ENCODE data around the gene CSF2.
"Not testable (repeated sequence)": the region's sequence is repeated elsewhere in the genome, so short reads cannot be mapped to it uniquely, and the experiment has no call there.

CSF2 gene

DNA sequence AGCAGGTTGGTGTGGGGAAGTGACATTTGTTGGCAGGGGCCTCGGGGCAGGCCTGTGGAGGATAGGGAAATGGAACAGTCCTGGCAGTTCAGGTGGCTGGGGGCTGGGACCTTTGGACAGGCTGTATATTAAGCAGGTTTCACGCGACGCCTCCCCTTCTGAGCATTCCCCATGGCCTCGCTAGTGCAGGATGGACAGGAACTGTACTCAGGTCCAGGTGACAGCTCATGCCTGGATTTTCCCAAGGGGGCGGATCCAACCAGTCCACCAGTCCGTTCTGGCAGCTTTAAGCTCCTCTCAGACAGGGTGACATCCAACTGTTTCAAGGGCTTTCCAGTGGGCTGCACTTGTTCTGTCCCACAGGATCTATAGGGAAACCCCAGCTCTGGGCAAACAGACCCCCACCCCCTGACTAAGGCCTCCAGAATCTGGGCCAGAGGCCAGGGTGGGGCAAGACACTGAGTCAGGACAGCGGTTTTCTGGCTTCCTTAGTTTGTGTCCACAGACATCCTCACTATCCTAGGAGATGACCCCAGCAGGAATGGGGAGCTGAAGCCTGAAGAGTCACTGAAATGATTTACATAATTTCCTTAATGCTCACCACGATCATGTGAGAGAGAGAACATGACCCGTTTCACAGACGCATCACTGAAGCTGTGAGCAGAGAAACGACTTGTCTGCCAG lies 20.9 kb downstream of the CSF2 start:
- no peak for DNase-seq

DNA sequence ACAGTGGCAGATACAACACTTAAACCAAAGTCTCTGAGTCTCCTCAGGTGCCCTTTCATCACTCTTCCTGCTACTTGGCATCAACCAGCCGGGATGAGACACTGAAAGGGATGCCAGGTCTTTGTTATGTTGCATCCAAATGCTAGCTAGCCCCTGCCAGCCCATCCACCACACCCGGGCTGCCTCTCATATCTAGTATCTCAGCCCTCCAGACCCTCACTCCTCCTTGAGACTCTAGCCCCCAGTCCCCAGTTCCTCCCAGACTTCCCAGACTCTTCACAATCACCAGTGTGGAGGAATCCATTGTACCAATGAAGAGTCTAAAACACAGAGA lies 21.5 kb downstream of the CSF2 start:
- no peak for DNase-seq

DNA sequence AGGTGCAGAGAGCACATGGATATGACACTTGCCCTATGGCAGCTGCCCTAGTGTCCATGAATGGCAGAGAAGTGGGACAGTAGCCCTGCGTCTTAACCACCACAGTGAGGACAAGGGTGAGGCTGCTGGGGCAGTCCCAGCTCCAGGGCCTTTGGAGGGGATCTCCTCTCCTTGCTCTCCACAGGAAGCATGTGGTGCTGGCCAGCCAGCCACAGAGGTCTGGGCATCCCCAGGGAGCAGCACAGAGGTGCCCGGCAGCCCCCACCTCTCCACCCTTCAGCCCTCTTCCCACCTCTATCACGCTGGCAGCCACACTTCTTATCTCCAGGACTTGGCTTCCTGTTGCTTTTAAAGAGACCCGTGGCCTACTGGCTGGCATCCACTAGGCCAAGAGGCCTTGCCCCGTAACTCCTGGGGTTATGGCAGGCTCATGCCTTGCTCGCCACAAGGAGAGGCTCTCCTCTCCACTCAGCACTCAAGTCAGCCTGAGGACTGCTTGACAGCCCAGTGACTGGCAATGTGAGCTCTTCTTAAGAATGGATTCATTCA lies 21.9 kb downstream of the CSF2 start:
- no peak for DNase-seq

DNA sequence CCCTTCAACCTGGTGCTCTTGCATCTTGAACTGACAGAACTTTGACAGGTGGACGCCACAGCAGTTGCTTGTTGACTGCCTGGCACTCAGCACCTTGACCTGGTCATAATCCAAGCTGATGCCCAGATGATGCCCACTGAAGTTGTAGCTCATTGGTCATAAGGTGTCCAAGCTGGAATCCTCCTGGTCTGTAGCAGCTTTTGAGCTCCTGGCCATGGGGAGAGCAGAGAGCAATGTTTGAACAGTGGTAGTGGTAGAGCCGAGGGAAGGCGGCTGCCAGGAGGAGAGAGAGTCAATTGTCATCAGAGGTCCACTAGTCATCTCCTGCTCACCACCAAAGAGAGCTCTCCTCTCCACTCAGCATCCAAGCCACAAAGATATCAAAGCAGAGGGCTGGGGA lies 23.3 kb downstream of the CSF2 start:
- DNase-seq: no peak

DNA sequence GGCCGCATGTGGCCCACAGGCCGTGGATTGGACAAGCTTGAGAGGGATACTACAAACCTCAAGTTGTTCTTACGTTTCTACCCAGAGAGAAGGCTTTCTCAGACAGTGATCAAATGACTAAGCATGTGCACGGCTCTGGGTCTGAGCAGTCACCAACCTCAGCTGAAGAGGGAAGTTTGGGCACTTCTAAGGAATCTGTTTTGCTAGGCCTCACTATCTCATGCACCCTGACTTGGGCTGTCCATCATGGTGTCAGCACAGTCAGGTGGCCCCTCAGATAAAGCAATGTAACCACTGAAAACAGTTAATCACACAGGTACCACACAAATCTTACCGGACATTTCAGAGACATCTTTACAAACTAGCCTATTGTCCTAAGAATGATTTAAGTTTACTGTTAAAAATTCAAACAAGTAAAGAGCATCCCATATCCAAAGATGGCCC lies 24.6 kb downstream of the CSF2 start:
- no peak for DNase-seq

DNA sequence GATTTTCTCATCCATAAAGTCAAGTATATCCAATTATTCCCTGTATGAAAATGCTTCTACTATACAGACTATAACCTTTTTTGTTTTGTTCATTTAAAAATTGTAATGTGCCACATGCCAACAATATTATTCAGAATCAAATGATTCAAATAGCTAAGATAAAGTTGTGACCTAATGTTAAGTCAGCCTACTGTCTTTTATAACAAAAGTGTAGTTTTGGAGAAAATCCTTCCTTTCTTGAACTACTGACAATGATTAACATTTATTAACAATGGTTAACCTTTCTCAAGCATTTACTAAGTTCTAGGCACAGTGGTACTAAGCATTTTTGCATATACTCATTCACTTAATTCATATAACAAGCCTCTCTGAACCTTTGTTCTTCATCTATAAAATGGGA lies 25.0 kb downstream of the CSF2 start:
- no peak for DNase-seq

DNA sequence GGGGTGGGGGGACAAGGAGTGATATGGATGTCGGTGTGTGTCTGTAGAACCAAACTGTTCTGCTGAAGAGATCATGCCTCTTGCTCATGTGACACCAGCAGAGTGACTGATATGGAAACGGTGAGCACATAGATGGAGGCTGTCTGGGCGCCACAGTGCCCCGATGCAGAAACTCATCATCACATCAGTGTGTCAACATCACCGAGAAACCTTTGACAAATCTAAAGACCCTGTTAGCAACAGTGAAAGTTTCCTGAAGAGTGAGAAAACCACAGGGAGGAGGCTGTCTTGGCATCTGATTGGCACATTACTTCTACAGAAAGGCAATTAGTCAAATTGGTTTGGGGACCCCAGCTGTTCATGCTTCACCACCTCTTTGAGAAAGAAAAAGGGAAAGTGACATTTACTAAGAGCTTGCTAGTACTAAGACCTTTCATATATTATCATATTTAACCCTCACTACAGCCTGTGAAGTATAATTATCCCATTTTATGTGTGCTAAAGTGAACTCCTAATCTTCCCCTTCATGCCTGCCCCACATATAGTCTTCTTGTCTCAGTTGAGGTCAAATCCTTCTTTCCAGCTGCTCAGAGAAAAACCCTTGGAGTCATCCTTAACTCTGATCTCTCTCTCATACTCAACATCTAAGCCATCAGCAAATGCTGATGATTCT lies 25.6 kb downstream of the CSF2 start:
- DNase-seq: no peak

DNA sequence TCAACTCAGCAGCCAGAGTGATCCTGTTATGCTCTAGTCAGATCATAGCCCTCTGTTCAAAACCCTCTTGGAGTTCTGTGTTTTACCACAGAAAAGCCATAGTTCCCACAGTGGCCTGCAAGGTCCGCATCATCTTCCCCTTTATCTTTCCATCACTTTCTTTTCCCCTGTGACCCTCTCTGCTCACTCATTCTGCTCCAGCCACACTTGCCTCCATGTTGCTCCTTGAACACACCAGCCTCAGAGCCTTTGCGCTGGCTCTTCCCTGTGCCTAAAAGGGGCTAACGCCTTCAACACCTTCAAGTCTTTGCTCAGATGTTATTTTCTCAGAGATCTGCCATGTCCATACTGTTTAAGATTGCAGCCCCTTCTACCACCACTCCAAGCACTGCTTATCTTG lies 26.3 kb downstream of the CSF2 start:
- no peak for DNase-seq

DNA sequence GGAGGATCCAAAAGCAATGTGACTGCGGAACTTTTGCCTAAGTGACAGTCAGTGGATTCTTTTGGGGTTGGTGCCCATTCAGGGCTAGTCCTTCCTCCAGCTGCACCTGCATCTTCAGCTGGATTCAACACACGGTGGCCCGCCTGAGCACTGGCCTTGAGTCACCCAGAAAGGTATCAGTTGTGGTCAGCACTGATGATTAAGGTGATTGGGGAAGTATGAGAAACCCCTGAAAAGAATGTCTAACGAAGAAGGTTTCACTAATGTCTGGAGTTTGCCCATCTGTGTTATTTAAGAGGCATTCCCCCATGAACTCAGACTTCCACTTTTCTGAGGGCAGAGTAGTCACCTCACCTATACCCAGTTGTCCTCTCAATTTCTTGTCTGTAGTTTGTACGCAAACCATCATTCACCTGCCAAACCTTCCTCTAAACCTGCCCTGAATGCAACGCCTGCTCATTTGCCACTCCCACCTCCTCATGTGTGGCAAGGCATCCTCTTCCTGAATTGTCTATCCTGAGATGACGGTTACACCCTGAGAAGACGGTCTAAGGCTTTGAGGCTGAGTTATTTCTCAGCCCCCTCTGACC lies 27.2 kb downstream of the CSF2 start:
- no peak for DNase-seq

DNA sequence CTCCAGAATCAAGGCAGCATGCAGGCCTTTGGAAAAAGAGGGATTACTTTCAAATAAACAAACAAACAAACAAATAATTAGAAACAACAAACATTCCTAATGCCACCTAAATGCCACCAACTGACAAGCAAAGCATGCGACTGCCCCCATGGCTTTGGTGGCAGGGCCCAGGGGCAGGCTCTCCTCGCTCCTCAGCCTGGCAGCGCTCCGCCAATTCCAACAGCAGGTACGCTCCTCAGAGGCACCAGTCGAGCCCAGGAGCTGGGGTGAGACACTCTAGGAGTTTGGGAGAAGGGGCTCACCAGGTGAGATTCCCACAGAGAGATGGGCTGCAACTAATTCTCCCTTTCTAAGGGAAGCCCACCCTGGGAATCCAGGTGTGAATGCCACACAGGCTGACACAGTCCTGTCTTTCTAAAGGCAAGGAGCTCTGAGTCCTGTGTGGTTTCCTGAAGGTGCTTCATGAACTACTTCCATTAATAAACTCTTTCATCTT lies 27.8 kb downstream of the CSF2 start:
- DNase-seq: no peak

DNA sequence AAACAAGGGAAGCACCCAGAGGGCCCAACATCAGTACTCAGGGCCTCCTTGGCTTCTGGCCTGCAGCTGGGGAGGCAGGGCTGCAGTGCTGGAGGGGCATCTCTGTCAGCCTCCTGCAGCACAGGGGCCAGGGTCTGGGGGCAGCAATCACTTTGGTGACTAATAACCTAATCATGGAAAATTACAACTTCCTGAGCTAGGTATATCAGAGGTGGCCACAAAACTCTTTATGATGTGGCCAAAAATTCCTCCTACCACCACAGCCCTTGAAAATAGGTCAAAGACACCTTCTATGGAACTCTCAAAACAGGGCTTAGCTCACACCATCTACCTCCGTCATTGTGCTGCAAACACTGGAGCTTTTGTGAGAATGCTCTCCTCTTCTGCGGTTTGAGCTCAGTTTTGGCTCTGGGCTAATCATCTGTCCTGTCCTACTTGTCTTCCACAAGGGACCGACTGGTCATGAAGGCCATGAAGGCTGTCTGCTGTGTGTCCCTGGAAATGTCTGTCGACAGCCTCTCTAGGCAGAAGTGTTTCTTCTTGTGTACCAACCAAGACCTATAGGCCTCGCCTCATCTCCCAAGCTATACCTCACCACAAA lies 28.6 kb downstream of the CSF2 start:
- DNase-seq: no peak

DNA sequence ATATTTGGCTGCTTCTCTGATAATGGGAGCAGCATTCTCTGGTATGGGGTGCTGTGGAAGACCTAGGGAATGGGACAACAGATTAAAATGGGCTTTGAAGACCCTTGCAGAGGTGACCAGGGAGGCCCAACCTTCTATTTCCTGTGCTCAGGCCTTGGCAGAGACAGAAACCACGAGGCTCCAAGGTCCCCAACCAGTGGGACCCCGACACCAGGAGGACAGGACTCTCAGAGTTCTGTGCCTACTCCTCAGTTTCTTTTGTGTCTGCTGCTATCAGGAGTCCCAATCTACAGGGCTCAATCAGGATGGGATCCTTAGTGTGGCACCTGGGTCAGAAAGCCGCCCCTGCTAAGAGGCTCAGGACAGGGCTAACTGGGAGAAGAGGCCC lies 29.3 kb downstream of the CSF2 start:
- no peak for DNase-seq

DNA sequence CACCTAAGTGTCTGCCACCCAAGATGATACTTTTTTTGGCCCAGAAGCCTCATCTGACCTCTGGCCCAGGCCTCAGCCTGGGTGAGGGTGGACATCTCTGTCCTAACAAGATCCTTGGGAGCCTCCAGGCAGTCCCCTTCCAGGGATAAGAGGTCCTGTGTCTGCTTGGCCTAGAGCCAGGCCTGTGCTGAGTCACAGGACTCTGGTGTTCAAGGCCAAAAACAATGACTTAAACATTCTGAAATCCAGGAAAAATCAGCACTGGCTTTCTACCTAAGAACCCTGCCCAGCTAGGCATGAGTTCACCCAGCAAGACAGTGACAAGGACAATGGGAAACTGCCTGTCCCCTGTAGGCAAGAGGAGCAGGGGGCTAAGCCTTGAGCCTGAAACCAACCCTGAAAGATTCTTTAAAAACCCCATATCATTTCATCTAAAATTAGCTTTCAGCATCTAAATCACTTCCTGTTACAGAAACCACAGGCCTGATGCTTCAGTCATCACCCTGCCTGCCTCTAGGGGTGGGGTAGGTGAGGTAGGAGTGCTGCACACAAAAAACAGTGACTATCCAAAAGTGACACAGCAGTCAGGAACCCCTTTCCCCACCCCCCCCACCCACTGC lies 29.9 kb downstream of the CSF2 start:
- DNase-seq: peak; percentile 59

DNA sequence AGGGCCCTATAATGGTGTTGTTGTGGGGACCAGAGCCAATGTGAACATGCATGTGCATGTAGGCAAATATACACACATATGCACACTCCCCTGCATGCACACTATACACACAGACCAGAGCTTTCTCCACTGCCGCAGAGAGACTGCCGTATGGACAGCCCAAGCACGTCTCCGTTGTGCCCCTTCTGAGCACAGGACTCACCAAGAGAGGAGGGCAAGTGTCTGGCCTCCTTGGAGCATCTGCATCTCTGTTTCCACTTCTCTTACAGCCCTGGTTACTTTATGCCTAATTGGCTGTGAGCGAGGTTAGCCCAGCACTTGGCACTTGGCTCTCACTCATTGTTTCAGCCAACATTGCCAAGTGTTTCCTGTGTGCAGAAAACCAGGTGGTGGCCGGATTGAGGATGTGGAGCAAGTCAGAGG lies 30.4 kb downstream of the CSF2 start:
- DNase-seq: no peak

DNA sequence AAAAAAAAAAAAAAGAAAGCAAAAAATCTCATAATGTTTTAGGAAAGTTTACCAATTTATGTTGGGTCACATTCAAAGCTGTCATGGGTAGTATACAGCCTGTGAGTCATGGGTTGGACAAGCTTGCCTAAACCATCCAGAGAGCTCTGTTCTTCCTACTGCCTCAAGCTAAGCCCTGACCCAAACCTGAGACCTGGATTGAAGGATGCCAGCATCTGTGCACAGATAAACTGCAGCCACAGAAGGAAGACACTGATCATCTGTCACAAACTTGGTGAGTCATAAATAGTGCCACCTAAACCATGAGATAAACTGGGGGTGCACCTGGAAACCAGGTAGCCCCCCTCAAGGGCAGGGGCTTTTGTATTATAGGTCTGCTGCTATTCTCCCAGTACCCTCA lies 31.0 kb downstream of the CSF2 start:
- no peak for DNase-seq

DNA sequence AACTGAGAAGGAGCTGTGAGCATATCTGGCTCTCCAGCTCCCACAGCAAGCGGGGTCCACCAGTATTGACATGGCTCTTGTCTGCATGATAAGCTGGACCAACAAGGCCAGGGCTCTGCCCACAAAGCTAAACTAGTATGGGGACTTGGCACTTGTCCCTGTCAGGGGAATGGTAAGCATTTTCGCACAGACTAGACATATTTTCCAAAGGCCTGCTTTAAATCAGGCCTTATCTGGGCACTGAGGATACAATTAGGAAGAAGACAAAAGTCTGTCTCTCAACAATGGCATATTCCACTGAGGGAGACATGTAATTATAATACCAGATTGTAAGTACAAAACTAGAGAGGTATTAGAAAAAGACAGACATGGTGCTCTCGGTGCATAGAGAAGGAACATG lies 32.1 kb downstream of the CSF2 start:
- no peak for DNase-seq

DNA sequence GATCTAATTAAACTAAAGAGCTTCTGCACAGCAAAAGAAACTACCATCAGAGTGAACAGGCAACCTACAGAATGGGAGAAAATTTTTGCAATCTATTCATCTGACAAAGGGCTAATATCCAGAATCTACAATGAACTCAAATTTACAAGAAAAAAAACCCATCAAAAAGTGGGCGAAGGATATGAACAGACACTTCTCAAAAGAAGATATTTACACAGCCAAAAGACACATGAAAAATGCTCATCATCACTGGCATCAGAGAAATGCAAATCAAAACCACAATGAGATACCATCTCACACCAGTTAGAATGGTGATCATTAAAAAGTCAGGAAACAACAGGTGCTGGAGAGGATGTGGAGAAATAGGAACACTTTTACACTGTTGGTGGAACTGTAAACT lies 34.9 kb downstream of the CSF2 start:
- not testable (repeated sequence) for DNase-seq

DNA sequence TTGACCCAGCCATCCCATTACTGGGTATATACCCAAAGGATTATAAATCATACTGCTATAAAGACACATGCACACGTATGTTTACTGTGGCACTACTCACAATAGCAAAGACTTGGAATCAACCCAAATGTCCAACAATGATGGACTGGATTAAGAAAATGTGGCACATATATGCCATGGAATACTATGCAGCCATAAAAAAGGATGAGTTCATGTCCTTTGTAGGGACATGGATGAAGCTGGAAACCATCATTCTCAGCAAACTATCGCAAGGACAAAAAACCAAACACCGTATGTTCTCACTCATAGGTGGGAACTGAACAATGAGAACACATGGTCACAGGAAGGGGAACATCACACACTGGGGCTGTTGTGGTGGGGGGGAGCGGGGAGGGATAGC lies 35.4 kb downstream of the CSF2 start:
- DNase-seq: not testable (repeated sequence)

DNA sequence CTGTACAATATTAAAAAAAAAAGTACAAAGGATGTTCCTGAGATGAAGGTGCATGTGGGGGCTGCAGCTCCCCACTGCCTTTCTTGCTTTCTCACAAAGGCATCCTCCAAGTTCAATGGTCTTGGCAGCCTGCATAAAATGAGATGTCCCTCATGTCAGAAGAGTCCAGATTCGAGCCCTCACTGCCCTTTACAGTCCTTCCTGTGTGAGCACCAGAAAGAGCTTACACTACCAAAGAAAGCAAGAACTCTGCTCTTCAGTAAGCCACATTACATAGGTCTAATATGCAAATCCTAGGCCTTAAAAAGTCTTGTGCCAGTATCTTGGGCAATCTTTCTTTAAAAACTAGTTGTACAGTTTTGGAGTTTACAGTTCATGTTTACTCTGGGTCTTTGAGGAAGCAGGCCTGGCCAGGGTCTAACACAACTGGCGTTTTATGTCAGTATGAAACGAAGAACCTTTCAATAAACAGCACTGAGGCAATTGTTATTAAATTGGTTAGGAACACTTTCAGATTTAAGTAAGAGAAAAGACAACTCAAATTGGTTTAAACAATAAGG lies 36.0 kb downstream of the CSF2 start:
- no peak for DNase-seq

DNA sequence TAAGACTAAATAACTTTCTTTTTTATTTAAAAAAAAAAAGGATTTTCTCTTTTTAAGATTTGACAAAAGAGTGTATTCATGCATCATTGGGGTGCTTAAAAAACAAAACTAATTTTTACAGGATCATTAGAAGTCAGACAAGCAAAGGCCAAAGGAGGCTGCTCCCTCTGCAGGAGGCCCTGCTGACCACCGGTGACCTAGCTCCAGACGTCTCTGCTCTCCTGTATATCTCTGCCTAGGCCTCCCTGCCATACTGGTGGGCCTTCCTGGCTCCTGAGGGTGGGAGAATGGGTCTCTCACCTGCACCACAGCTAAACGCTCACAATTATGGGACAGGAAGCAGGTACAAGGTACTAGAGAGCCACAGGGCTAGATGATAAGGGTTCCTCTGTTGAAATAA lies 36.6 kb downstream of the CSF2 start:
- no peak for DNase-seq

DNA sequence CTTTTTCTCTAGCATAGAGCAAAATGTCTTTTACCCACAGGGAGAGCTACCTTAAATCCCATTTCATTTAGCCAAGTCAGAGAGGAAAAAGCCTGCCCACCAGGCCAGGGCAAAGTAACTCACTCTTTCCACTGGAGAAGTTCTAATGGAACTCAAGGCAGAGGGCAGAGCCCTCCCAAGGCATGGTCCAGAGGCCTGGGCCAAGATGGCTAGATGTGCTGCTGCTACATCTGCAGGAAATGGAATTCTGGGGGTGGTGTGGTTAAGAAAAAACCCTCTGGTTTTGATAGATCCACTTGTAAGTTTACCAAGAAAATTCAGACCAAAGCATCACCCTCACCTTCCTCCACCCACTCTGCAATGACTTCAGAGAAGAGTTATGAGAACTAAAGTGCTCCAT lies 37.3 kb downstream of the CSF2 start:
- DNase-seq: no peak

DNA sequence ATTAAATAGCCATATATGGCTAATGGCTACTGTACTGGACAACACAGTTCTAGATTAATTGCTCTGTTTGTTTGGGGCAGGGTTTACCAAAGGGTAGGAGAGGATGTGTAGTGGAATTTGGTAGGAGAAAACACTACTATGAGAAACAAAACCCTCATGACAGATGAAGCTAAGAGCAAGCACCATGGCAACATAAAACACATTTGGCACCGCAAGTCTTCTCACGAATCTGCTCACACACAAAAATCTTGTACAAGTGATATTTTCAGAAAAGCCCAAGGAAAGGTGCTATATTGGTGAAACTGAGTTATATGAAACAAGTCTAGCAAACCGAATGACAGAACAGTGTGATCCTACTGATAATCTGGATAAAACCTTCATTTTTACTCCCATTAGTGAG lies 38.5 kb downstream of the CSF2 start:
- no peak for DNase-seq

All from effector CD4-positive, alpha-beta T cell (primary cell).